HG03575 (cell line): ENCODE measurements around the gene GPR183.

Experiments used
- ATAC-seq: cut with Tn5 transposase; IDR thresholded peaks from one replicate; pipeline ENCODE4 v1.9.1; 2021; ENCODE audit not compliant: unreplicated experiment, insufficient number of reproducible peaks, low FRiP score; ENCODE audit errors: extremely low read depth

GPR183 gene

GRCh38 chr13:99316224-99316623, 9.0 kb upstream of the GPR183 start:
- ATAC-seq: no peak

GRCh38 chr13:99315186-99315585, 8.0 kb upstream of the GPR183 start:
- ATAC-seq: no peak

GRCh38 chr13:99314640-99315176, 7.5 kb upstream of the GPR183 start:
- ATAC-seq: no peak

GRCh38 chr13:99313941-99314340, 6.7 kb upstream of the GPR183 start:
- ATAC-seq: no peak

GRCh38 chr13:99313501-99313900, 6.3 kb upstream of the GPR183 start:
- ATAC-seq: no peak

- ATAC-seq: no peak
Measured at GRCh38 chr13:99312493-99312883, 5.3 kb upstream of the GPR183 start.

- ATAC-seq: no peak
Measured at GRCh38 chr13:99311748-99312492, 4.7 kb upstream of the GPR183 start.

- ATAC-seq: no peak
Measured at GRCh38 chr13:99311137-99311536, 3.9 kb upstream of the GPR183 start.

- no peak for ATAC-seq
Measured at GRCh38 chr13:99310382-99311031, 3.3 kb upstream of the GPR183 start.

- ATAC-seq: no peak
Measured at GRCh38 chr13:99308471-99309087, 1.4 kb upstream of the GPR183 start.

GRCh38 chr13:99307648-99308339, 595 bp upstream of the GPR183 start:
- no peak for ATAC-seq

- ATAC-seq: no peak
Measured at GRCh38 chr13:99305566-99305965, 1.6 kb downstream of the GPR183 start.

GRCh38 chr13:99305158-99305557, 2.0 kb downstream of the GPR183 start:
- ATAC-seq: no peak

GRCh38 chr13:99304541-99304940, 2.7 kb downstream of the GPR183 start:
- no peak for ATAC-seq

GRCh38 chr13:99303863-99304521, 3.2 kb downstream of the GPR183 start:
- no peak for ATAC-seq

- no peak for ATAC-seq
Measured at GRCh38 chr13:99302637-99303505, 4.3 kb downstream of the GPR183 start.

GRCh38 chr13:99301913-99302636, 5.1 kb downstream of the GPR183 start:
- no peak for ATAC-seq
